HepG2 (cell line): ENCODE data around the gene PLPP7. TPM values are rescaled to one million over a fixed set of nuclear protein-coding genes. Genes with fewer than 3 reads are reported as not detected.

Source experiments
- ATAC-seq: fragments of 200-7000 bp; cut with Tn5 transposase; 3 replicates; pipeline ENCODE4 v1.9.1; 2020; ENCODE audit warnings: mild to moderate bottlenecking, moderate library complexity
- BruUV-seq: library from RNA; stranded (reverse); fragments of 400-500 nt; replicated peaks from 2 replicates; lab custom pipeline; 2021; lab: Mats Ljungman, UMichigan
- CTCF ChIA-PET: fragments of 300-600 bp; formaldehyde crosslinking; extraction: SDS; loops from one replicate; lab custom pipeline; 2021; ENCODE audit warnings: low total read pairs, inconsistent platforms, low intra/inter-chr PET ratio; lab: Yijun Ruan, JAX
- POLR2A ChIA-PET: fragments of 350-600 bp; sonication (Branson Sonifier 250); formaldehyde crosslinking; loops from one replicate; lab custom pipeline; 2020; ENCODE audit warnings: antibody characterized with exemption, inconsistent platforms; lab: Yijun Ruan, JAX
- DNase-seq: peaks from one replicate; pipeline ENCODE4 v3.0.0-alpha.2; 2015; ENCODE audit warnings: low spot score
- FAIRE-seq: peaks from 3 replicates; lab custom pipeline; 2011; peaks lifted over from hg19 to GRCh38; lab: Jason Lieb, UNC
- H2AFZ ChIP-seq: one replicate; pipeline ENCODE4 v1.6.1; 2011; ENCODE audit warnings: low read length, inconsistent platforms
- H3K27ac ChIP-seq: fragments of 300-600 bp; 3 replicates; pipeline ENCODE4 v1.8.0; 2011; ENCODE audit warnings: mixed run types, mild to moderate bottlenecking, mixed read lengths, low read length, inconsistent platforms; ENCODE audit not compliant: insufficient read depth; ENCODE audit errors: extremely low read length
- H3K27me3 ChIP-seq, 2 experiments: fragments of 200-600 bp in 1 of 2; 2 replicates in 1 of 2; 3 replicates in 1 of 2; pipeline versions ENCODE4 v1.6.0 to v1.8.0; 2011; ENCODE audit warnings: low read length in 2 of 2, mild to moderate bottlenecking in 2 of 2, moderate library complexity in 2 of 2, inconsistent platforms in 1 of 2; ENCODE audit not compliant: insufficient read depth in 2 of 2, control insufficient read depth in 1 of 2
- H3K36me3 ChIP-seq, 2 experiments: fragments of 200-600 bp in 1 of 2; replicated peaks in 1 of 2; 2 replicates in 1 of 2; 3 replicates in 1 of 2; pipeline versions ENCODE4 v1.5.1 to v1.8.0; 2011; ENCODE audit warnings: low read length in 2 of 2, inconsistent platforms in 1 of 2; ENCODE audit not compliant: insufficient read depth in 2 of 2, control insufficient read depth in 1 of 2
- H3K4me1 ChIP-seq: 2 replicates; pipeline ENCODE4 v1.5.1; 2012; ENCODE audit warnings: low read length, inconsistent platforms; ENCODE audit not compliant: insufficient read depth
- H3K4me2 ChIP-seq: 2 replicates; pipeline ENCODE4 v1.6.0; 2011; ENCODE audit warnings: low read depth, low read length, inconsistent platforms
- H3K4me3 ChIP-seq, 3 experiments: fragments of 200-600 bp in 1 of 3; sonication (generic), shearing (Covaris generic) in 1 of 3; replicated peaks in 1 of 3; 2 replicates each; pipeline ENCODE4 v1.5.1; 2011 to 2016; ENCODE audit warnings: low read length in 3 of 3, inconsistent platforms in 2 of 3, low read depth in 2 of 3, mild to moderate bottlenecking in 2 of 3, control low read depth in 1 of 3, mixed read lengths in 1 of 3; ENCODE audit not compliant: insufficient read depth in 1 of 3
- H3K79me2 ChIP-seq: one replicate; pipeline ENCODE4 v1.6.1; 2011; ENCODE audit warnings: low read length, inconsistent platforms; ENCODE audit not compliant: insufficient read depth
- H3K9ac ChIP-seq: 2 replicates; pipeline ENCODE4 v1.6.0; 2011; ENCODE audit warnings: mild to moderate bottlenecking, low read depth, low read length, inconsistent platforms; ENCODE audit not compliant: insufficient read depth
- H3K9me3 ChIP-seq: 2 replicates; pipeline ENCODE4 v1.5.1; 2012; ENCODE audit warnings: mild to moderate bottlenecking, low read length
- H4K20me1 ChIP-seq: 2 replicates; pipeline ENCODE4 v1.6.0; 2011; ENCODE audit warnings: inconsistent platforms, mild to moderate bottlenecking, low read length, moderate library complexity; ENCODE audit not compliant: insufficient read depth
- ASH2L ChIP-seq: fragments of 300-600, 200-600 bp; sonication (generic); IDR thresholded peaks from 2 replicates; pipeline ENCODE4 v1.7.0; 2017; ENCODE audit warnings: low read depth, mild to moderate bottlenecking, moderate library complexity, mixed read lengths, low read length; ENCODE audit not compliant: insufficient read length
- HNF4A ChIP-seq: sonication (generic); formaldehyde crosslinking; IDR thresholded peaks from 2 replicates; pipeline ENCODE4 v1.4.0; 2020; ENCODE audit warnings: missing genetic modification reagents
- NFKBIZ ChIP-seq: IDR thresholded peaks from 2 replicates; pipeline ENCODE4 v1.6.1; 2018; ENCODE audit warnings: missing genetic modification reagents, missing compliant biosample characterization
- SP1 ChIP-seq, 2 experiments: fragments of 450-650 bp in 1 of 2; sonication (generic) in 1 of 2; formaldehyde crosslinking in 1 of 2; IDR thresholded peaks; 2 replicates each; pipeline versions ENCODE4 v1.4.0 to v1.6.1; 2016 to 2020; ENCODE audit warnings: missing genetic modification reagents in 1 of 2
- STAT5B ChIP-seq: sonication (generic); formaldehyde crosslinking; IDR thresholded peaks from 2 replicates; pipeline ENCODE4 v1.4.0; 2020; ENCODE audit warnings: missing genetic modification reagents
- ZFX ChIP-seq: sonication (generic); formaldehyde crosslinking; IDR thresholded peaks from 2 replicates; pipeline ENCODE4 v1.4.0; 2020; ENCODE audit warnings: mild to moderate bottlenecking, low read depth, missing genetic modification reagents, moderate library complexity
- ZNF136 ChIP-seq: sonication (generic); formaldehyde crosslinking; IDR thresholded peaks from 2 replicates; pipeline ENCODE4 v1.8.1; 2022; ENCODE audit warnings: low read depth, mild to moderate bottlenecking, moderate library complexity, missing genetic modification reagents
- ZNF17 ChIP-seq: sonication (generic); formaldehyde crosslinking; IDR thresholded peaks from 2 replicates; pipeline ENCODE4 v1.5.0; 2020; ENCODE audit warnings: mild to moderate bottlenecking, missing genetic modification reagents
- ZNF564 ChIP-seq: sonication (generic); formaldehyde crosslinking; IDR thresholded peaks from 2 replicates; pipeline ENCODE4 v1.8.1; 2023; ENCODE audit warnings: mild to moderate bottlenecking, missing genetic modification reagents
- ZNF687 ChIP-seq: sonication (generic); formaldehyde crosslinking; IDR thresholded peaks from 2 replicates; pipeline ENCODE4 v1.5.1; 2020; ENCODE audit warnings: mild to moderate bottlenecking, missing genetic modification reagents, moderate library complexity
- ZNF788 ChIP-seq: sonication (generic); formaldehyde crosslinking; IDR thresholded peaks from 2 replicates; pipeline ENCODE4 v1.5.0; 2020; ENCODE audit warnings: mild to moderate bottlenecking, missing genetic modification reagents, borderline replicate concordance
- WGBS: methylation state at CpG from one replicate; pipeline ENCODE4 v1.1.6; 2017; ENCODE audit warnings: low lambda C conversion rate; 5-methylcytosine and 5-hydroxymethylcytosine counted together
- in situ Hi-C: cut with HindIII; loops from 2 replicates; pipeline ENCODE4 v1.10.0; 2017; ENCODE audit warnings: low pct_unique_long_range_greater_than_20kb; ENCODE audit not compliant: extremely low pct_ligation_motif_present
- intact Hi-C: fragments of 100-400 bp; cut with micrococcal nuclease; formaldehyde crosslinking; loops from one replicate; pipeline ENCODE4 v1.10.0; 2022; ENCODE audit not compliant: unreplicated experiment
- polyA plus RNA-seq, 8 experiments: library from polyadenylated mRNA; depleted of rRNA in 3 of 8; stranded (reverse) in 7 of 8; unstranded in 1 of 8; fragments of >200 nt; fragmentation: Illumina TruSeq in 4 of 8; extraction: Trizol in 4 of 8; gene quantifications; 2 replicates each; pipeline versions ENCODE4 v1.2.1 to v1.2.3, GENCODE V29; 2011 to 2016; ENCODE audit warnings: low read depth in 4 of 8, missing spikeins in 1 of 8, mixed read lengths in 1 of 8; ENCODE audit not compliant: insufficient read depth in 1 of 8
- total RNA-seq, 5 experiments: library from RNA; depleted of rRNA; stranded (reverse); fragments of >200 nt; fragmentation: Illumina TruSeq; extraction: Trizol; gene quantifications; 2 replicates each; pipeline ENCODE4 v1.2.3, GENCODE V29; 2016; ENCODE audit warnings: low read depth in 1 of 5

Gene PLPP7
- total and polyA plus RNA-seq, 2 of the 13 experiments (the other 11 are each of a cell fraction or from before 2014, with no cell fraction given) = 0.33 to 1.2 TPM

DNA sequence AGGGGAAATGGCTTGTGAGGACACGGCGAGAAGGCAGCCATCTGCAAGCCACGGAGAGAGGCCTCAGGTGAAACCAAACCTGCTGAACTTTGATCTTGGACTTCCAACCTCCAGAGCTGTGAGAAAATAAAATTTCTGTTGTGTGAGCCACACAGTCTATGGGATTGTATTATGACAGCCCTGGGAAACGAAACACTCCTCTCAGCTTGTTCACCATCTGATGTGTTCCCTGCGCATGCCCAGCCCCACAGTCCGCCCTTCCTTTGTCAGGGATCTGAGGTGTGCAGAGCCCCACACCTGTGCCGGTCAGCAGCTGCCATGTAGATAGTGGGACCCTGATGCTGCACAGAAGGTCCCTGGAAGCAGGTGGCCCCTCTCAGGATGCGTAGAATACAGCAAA lies 34.1 kb downstream of the PLPP7 start:
- intact Hi-C loops (loop anchor here (10.0 kb wide), 1 partner anchor 49 kb away; the partner anchor contains the start of gene FAM78A), in situ Hi-C loops (no loop called here)
- TF ChIP-seq ZFX (CRISPR knock-in tag) (0 out of 2 replicates have a peak, but pooled peaks have one; percentile 5), ZNF564 (CRISPR knock-in tag) (0 out of 2 replicates have a peak, but pooled peaks have one; percentile 38), HNF4A (CRISPR knock-in tag) (peak; percentile 57; the same call in 1 of the 2 replicates), ZNF788 (CRISPR knock-in tag) (no peak), ZNF136 (no peak), SP1 (IDR thresholded peaks at IDR 0.05) (no peak), SP1 (CRISPR knock-in tag; IDR thresholded peaks at IDR 0.05) (no peak), STAT5B (CRISPR knock-in tag) (no peak), NFKBIZ (CRISPR knock-in tag) (no peak), ASH2L (no peak), ZNF687 (CRISPR knock-in tag) (no peak), ZNF17 (no peak)
- WGBS = 19% methylated on average over 7 of the region's 8 CpGs
- Histone ChIP-seq H3K4me3 (peak overlapping the region in 2 of 3 experiments; percentile 9 to 55; a peak in 2 of 6 replicates), H3K9me3 (no peaks in the 10 kb centered on the region), H3K36me3 (no peaks in the 10 kb centered on the region), H3K27ac (no peak overlapping the region), H3K9ac (no peak overlapping the region), H3K79me2 (no peaks in the 10 kb centered on the region), H3K4me2 (peak overlapping the region; percentile 66), H4K20me1 (no peaks in the 10 kb centered on the region), H2AFZ (no peak overlapping the region), H3K4me1 (peaks cover 33% of the 10 kb centered on the region), H3K27me3 (peaks cover 3 to 8% of the 10 kb centered on the region in 2 experiments; a peak in 2 of 5 replicates)
- no TSS peak for BruUV-seq
- ATAC-seq (peak; percentile 84), FAIRE-seq (no peak), DNase-seq (peak; percentile 54)
- ChIA-PET CTCF (no interaction called here), POLR2A (interaction anchor here (1.3 kb wide), 1 partner anchor 13 kb away, joined by 4 read pairs; no protein-coding TSS in a partner anchor)
